ENCODE results near the gene LTA. TPM values are rescaled to one million over a fixed set of nuclear protein-coding genes. Genes with fewer than 3 reads are reported as not detected.
A peak's percentile ranks its signal among the peaks of the same experiment; 100 is the strongest.

Gene LTA
- total RNA-seq, 1 experiment from 2014 or later: not detected

GRCh38 chr6:31534521-31535040 lies 37.5 kb upstream of the LTA start:
- Mint-ChIP-seq H3K4me1 (ENCODE audit: low read depth, unreplicated experiment) (peaks cover 49% of the 10 kb centered on the region), H3K9me3 (ENCODE audit: low read depth, unreplicated experiment) (no peaks in the 10 kb centered on the region), H3K4me3 (ENCODE audit: low read depth, unreplicated experiment) (no peak overlapping the region), H3K36me3 (ENCODE audit: insufficient read depth, unreplicated experiment) (peaks cover 100% of the 10 kb centered on the region), H3K27ac (ENCODE audit: unreplicated experiment) (peak overlapping the region; percentile 48), H3K27me3 (ENCODE audit: unreplicated experiment) (no peaks in the 10 kb centered on the region)
- no TSS peak for BruUV-seq (replicated peaks)
- no peak for DNase-seq
- CTCF ChIA-PET: no interaction called here
- TF ChIP-seq, protein P1, sequence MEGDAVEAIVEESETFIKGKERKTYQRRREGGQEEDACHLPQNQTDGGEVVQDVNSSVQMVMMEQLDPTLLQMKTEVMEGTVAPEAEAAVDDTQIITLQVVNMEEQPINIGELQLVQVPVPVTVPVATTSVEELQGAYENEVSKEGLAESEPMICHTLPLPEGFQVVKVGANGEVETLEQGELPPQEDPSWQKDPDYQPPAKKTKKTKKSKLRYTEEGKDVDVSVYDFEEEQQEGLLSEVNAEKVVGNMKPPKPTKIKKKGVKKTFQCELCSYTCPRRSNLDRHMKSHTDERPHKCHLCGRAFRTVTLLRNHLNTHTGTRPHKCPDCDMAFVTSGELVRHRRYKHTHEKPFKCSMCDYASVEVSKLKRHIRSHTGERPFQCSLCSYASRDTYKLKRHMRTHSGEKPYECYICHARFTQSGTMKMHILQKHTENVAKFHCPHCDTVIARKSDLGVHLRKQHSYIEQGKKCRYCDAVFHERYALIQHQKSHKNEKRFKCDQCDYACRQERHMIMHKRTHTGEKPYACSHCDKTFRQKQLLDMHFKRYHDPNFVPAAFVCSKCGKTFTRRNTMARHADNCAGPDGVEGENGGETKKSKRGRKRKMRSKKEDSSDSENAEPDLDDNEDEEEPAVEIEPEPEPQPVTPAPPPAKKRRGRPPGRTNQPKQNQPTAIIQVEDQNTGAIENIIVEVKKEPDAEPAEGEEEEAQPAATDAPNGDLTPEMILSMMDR (IDR thresholded peaks at IDR 0.05; ENCODE audit: unreplicated experiment): no peak
- intact Hi-C loops (cut with micrococcal nuclease; ENCODE audit: unreplicated experiment): no loop called here

DNA sequence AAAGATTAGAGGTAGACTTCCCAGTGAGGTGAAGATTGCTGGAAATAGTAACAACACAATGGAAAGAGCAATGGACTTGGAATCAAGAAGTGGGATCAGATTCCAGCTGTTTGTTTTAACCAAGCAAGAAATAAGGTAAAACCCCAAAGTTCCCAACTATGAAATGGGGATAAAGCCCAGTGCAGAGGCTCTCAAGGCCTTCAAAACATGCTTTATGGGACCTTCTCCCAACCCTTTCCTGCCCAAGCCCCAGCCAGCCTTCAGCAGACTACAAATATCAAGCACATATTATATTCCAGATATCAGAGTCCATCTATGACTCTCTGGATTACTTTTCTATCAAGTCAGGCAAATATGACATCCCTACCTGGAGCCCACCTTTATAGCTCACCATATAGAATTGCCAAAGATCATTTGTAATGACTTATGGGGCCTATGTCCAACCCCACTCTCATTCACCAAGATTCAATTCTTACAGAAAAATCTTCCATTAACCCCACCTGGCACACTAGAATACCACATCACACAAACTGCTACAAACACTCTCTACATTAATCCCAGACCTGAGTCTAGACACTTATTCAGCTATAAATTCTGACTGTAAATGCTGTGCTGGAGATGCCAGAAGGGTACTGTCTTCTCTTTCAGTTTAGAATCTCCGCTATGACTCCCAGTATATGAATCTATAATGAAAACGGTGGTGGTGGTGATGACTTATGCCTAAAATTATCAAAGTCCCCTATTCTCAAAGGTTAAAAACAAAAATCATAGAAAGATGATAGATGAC lies 36.4 kb upstream of the LTA start:
- intact Hi-C loops (cut with micrococcal nuclease; ENCODE audit: unreplicated experiment): no loop called here
- Mint-ChIP-seq H3K9me3 (ENCODE audit: low read depth, unreplicated experiment) (no peaks in the 10 kb centered on the region), H3K27ac (ENCODE audit: unreplicated experiment) (peak overlapping the region; percentile 48), H3K36me3 (ENCODE audit: insufficient read depth, unreplicated experiment) (peaks cover 100% of the 10 kb centered on the region), H3K27me3 (ENCODE audit: unreplicated experiment) (no peaks in the 10 kb centered on the region), H3K4me1 (ENCODE audit: low read depth, unreplicated experiment) (peaks cover 49% of the 10 kb centered on the region), H3K4me3 (ENCODE audit: low read depth, unreplicated experiment) (no peak overlapping the region)
- DNase-seq: no peak
- TF ChIP-seq, protein P1 (IDR thresholded peaks at IDR 0.05; ENCODE audit: unreplicated experiment): no peak
- CTCF ChIA-PET: interaction anchor here (0.6 to 1.2 kb wide), 2 partner anchors 11 to 375 kb away, joined by 3 to 4 read pairs; no protein-coding TSS in a partner anchor
- no TSS peak for BruUV-seq (replicated peaks)

DNA sequence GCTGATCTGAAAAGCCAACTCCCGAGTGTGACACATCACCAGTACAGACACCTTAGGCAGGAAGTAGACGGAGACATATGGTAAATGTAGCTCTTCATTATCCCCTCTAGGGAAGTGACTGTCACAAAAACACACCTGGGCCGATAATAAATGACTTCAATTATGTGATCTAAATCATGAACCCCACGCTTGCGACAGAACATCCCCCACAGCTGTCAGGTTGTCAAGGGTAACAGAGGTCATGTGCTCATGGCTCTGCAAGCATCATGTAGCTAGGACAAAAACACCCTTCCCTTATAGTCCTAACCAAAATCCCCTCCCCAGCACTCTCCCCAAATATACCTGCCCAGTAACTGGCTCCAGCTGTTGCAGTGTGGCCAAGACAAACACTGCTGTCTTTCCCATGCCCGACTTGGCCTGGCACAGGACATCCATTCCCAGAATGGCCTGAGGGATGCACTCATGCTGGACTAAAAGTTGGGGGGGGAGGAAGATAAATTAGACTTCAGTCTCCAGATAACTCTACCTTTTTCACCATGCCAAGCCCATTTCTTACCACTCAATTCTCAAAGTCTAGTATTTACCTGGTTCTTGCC lies 33.2 kb upstream of the LTA start:
- no TSS peak for BruUV-seq (replicated peaks)
- CTCF ChIA-PET: interaction anchor here (1.5 kb wide), 1 partner anchor 44 kb away, joined by 4 read pairs; no protein-coding TSS in a partner anchor
- Mint-ChIP-seq H3K27ac (ENCODE audit: unreplicated experiment) (peak overlapping the region; percentile 88), H3K4me3 (ENCODE audit: low read depth, unreplicated experiment) (peak overlapping the region; percentile 70), H3K4me1 (ENCODE audit: low read depth, unreplicated experiment) (peaks cover 41% of the 10 kb centered on the region), H3K27me3 (ENCODE audit: unreplicated experiment) (no peaks in the 10 kb centered on the region), H3K36me3 (ENCODE audit: insufficient read depth, unreplicated experiment) (peaks cover 90% of the 10 kb centered on the region), H3K9me3 (ENCODE audit: low read depth, unreplicated experiment) (no peaks in the 10 kb centered on the region)
- intact Hi-C loops (cut with micrococcal nuclease; ENCODE audit: unreplicated experiment): no loop called here
- no peak for DNase-seq
- TF ChIP-seq, protein P1 (IDR thresholded peaks at IDR 0.05; ENCODE audit: unreplicated experiment): no peak

GRCh38 chr6:31540640-31541039 lies 31.4 kb upstream of the LTA start:
- H3K36me3 Mint-ChIP-seq (ENCODE audit: insufficient read depth, unreplicated experiment): peaks cover 72% of the 10 kb centered on the region
- no peaks in the 10 kb centered on the region for H3K27me3 Mint-ChIP-seq (ENCODE audit: unreplicated experiment)
- intact Hi-C loops (cut with micrococcal nuclease; ENCODE audit: unreplicated experiment): loop anchor here (1.0 kb wide), 2 partner anchors 43 to 47 kb away; no protein-coding TSS in a partner anchor
- H3K4me3 Mint-ChIP-seq (ENCODE audit: low read depth, unreplicated experiment): peak overlapping the region; percentile 70
- H3K9me3 Mint-ChIP-seq (ENCODE audit: low read depth, unreplicated experiment): no peaks in the 10 kb centered on the region
- TF ChIP-seq, protein P1 (IDR thresholded peaks at IDR 0.05; ENCODE audit: unreplicated experiment): no peak
- CTCF ChIA-PET: interaction anchor here (1.0 to 3.3 kb wide), 9 partner anchors 11 to 197 kb away, joined by 3 to 16 read pairs (median 7); partner anchors contain the start of genes MCCD1 and MICB
- no peak for DNase-seq
- no TSS peak for BruUV-seq (replicated peaks)
- peaks cover 36% of the 10 kb centered on the region for H3K4me1 Mint-ChIP-seq (ENCODE audit: low read depth, unreplicated experiment)
- H3K27ac Mint-ChIP-seq (ENCODE audit: unreplicated experiment): peak overlapping the region; percentile 88
